Fibroblast of pulmonary artery (primary cell): ENCODE measurements around the gene TRMT112.
"Not testable (repeated sequence)": the region's sequence is repeated elsewhere in the genome, so short reads cannot be mapped to it uniquely, and the experiment has no call there.

Source experiments
- DNase-seq: peaks from one replicate; pipeline ENCODE4 v3.0.0-alpha.2; 2010; ENCODE audit warnings: low read depth
- H3K4me3 ChIP-seq: replicated peaks from 2 replicates; pipeline ENCODE4 v1.5.1; 2011; ENCODE audit warnings: low read depth, mild to moderate bottlenecking, control low read depth, low read length, moderate library complexity
- TF ChIP-seq, protein P1 (sequence below): IDR thresholded peaks from 2 replicates; pipeline ENCODE4 v1.5.1; 2011; ENCODE audit warnings: mild to moderate bottlenecking, control low read depth, low read length, inconsistent platforms; ENCODE audit errors: missing control alignments

Gene TRMT112

DNA sequence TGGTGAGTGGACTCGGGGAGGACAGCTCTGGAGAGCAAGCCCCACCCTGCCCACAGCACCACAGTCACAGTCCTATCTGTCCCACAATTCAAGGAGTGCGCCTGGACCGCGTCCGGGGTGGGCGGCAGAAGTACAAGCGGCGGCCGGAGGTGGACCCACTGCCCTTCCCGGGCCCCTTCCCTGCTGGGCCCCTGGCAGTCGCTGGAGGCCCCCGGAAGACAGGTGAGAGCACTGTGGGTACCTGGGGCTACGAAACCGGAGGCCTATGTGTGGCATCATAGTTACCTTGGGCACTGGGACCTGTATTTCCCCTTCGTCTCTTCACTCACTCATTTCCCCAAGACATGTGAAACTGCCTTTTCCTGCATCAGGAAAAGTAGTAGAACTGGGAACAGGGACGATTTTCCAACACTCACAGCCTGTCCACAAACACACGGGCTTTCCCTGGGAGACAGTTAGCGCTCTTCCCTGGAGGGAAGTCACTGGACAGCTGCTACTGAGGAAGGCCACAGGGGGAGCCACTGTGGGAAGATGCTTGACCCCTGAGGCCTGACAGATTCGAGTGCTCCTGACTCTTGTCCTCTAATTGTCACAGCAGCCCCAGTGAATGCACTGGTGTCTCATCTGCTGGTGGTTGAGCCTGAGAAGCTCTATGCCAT is 3.1 kb downstream of the TRMT112 start:
- no peak for DNase-seq
- TF ChIP-seq, protein P1, sequence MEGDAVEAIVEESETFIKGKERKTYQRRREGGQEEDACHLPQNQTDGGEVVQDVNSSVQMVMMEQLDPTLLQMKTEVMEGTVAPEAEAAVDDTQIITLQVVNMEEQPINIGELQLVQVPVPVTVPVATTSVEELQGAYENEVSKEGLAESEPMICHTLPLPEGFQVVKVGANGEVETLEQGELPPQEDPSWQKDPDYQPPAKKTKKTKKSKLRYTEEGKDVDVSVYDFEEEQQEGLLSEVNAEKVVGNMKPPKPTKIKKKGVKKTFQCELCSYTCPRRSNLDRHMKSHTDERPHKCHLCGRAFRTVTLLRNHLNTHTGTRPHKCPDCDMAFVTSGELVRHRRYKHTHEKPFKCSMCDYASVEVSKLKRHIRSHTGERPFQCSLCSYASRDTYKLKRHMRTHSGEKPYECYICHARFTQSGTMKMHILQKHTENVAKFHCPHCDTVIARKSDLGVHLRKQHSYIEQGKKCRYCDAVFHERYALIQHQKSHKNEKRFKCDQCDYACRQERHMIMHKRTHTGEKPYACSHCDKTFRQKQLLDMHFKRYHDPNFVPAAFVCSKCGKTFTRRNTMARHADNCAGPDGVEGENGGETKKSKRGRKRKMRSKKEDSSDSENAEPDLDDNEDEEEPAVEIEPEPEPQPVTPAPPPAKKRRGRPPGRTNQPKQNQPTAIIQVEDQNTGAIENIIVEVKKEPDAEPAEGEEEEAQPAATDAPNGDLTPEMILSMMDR = no peak
- H3K4me3 ChIP-seq = no peak overlapping the region

DNA sequence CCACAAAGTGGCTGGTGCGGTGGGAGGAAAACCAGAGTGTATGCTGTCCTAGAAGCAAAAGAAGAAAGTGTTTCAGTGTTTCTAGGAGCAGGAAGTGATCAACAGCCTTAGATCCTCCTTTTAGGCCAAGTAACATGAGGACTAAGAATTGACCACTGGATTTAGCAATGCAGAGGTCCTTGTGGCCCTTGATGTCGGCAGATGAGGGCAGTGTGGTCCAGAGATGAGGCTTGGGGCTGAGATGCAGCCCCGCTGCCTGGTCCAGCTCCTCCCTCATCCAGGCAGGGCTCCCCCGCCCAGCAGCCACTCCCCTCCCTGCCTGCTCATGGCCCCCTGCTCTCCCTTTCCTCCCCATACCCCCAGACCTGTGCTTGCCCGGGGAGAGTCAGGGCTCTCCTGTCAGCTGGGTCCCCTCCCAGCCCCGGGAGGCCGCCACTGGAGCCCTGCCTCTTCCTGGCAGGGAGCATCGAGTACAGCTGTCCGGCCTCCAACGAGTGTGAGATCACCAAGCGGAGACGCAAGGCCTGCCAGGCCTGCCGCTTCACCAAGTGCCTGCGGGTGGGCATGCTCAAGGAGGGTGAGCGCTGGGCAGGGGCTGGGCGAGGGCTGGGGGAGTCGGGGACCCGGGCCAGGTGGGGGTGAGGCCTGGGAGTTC is 3.7 kb downstream of the TRMT112 start:
- no peak overlapping the region for H3K4me3 ChIP-seq
- TF ChIP-seq, protein P1 = no peak
- peak; percentile 32 for DNase-seq

DNA sequence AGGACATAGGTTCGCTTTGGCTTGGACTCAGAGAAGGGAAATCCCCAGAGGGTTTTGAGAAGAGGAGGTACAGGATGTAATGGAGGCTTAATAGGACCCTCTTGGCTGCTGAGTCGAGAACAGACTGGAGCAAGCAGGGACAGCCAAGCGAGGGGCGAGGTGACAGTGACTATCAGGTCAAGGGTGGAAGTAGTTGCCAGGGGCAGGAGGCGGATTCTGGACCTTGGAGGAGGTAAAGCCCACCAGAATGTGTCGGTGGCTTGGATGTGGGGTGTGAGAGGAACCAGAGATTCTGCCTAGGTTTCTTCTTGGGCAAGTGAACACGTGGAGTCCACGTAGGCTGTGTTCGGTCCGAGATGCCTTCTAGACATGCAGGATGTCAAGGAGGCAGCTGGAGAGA is 4.4 kb downstream of the TRMT112 start:
- TF ChIP-seq, protein P1 = no peak
- H3K4me3 ChIP-seq = no peak overlapping the region
- DNase-seq = no peak

DNA sequence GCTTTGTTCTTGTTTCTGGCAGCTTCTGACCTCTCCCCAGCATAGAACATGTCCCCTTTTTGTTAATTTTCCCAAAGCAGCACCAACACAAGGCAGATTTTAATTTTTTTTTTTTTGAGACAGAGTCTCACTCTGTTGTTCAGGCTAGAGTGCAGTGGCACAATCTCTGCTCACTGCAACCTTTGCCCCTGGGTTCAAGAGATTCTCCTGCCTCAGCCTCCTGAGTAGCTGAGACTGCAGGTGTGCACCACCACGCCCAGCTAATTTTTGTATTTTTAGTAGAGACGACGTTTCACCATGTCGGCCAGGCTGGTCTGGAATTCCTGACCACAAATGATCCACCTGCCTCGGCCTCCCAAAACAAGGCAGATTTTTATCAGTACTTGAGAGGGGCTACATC is 9.6 kb downstream of the TRMT112 start:
- not testable (repeated sequence) for H3K4me3 ChIP-seq

DNA sequence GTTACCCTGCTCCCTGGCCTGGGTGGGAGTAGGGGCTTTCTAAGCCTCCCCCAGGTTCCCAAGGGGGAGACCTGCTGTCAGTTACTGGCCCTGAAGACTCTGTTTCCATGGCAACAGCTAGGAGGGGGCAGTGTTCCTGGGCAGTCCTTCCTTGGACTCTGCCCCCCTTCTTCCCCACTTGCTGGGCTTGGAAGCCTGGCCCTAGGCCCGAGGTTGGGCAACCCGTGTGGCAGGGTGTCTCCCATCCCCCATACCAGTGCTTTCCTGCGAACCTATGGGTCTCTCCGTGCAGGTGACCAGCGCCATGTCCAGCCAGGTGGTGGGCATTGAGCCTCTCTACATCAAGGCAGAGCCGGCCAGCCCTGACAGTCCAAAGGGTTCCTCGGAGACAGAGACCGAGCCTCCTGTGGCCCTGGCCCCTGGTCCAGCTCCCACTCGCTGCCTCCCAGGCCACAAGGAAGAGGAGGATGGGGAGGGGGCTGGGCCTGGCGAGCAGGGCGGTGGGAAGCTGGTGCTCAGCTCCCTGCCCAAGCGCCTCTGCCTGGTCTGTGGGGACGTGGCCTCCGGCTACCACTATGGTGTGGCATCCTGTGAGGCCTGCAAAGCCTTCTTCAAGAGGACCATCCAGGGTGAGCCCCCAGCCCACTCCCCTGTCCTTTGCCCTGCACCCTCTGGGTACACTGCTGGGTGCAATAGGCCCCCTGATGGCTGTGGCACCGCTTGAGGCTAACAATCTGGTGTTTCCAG is 10.3 kb downstream of the TRMT112 start:
- peak; percentile 41 for DNase-seq
- TF ChIP-seq, protein P1 = no peak
- H3K4me3 ChIP-seq = peak overlapping the region; percentile 74

More for the DNA sequence above, 9.6 kb downstream of the TRMT112 start:
- DNase-seq = not testable (repeated sequence)

DNA sequence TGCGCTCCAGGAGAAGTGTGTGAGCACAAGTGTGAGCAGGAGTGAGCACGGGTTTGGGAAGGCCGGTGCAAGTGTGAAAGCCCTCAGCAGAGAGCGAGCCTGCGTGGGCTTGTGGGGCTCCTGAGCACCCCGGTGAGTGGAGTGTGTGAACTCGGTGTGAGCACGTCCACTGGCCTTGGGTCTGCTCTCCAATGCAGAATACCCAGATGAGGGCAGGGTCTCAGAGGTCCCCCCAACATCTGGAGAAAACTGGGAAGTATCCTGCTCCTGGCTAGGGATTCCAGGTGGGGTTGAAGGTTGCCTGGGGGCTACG is 10.8 kb downstream of the TRMT112 start:
- H3K4me3 ChIP-seq = peak overlapping the region; percentile 74
- TF ChIP-seq, protein P1 = no peak

DNA sequence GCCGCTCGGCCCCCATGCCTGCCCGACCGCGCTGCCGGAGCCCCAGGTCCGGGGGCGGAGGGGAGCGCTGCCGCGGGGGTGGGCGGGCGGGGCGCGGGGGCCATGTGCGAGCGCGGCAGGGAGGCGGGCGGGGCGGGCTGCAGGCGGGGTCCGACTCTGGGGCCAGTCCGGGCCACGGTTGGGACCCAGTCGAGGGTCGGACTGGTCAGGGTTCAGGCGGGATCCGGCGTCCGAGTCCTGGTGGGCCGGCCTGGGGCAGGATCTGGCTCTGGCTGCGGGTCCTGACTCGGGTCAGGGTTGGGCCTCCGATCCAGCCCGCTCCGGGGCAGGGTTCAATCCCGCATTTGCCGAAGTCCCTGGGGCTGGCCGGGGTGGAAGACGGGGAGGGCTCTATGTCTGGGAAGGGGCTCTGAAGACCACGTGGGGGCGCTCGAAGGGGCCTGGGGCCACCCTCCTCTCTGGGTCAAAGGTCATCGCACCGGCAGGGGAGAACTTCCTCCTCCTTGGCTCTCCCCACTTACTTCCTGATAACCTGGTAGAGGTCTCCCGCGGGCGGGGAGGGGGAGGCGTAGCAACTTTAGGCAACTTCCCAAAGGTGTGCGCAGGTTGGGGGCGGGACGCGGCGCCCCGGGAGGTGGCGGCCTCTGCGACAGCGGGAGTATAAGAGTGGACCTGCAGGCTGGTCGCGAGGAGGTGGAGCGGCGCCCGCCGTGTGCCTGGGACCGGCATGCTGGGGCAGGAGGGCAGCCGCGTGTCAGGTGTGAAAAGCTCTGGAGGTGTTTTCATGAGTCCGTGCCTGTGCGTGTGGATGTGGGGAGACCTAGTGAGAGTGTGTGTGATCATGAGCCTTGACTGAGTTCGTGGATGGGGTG is 11.4 kb downstream of the TRMT112 start:
- H3K4me3 ChIP-seq = peak overlapping the region; percentile 74
- peak; percentile 36 for DNase-seq
- TF ChIP-seq, protein P1 = no peak

More for the DNA sequence above, 10.8 kb downstream of the TRMT112 start:
- DNase-seq = no peak
